H9 (cell line): ENCODE measurements around the gene ITPR3. TPM values are rescaled to one million over a fixed set of nuclear protein-coding genes. Genes with fewer than 3 reads are reported as not detected.

ENCODE experiments used
- DNase-seq: peaks from one replicate; pipeline ENCODE4 v3.0.0-alpha.2; 2017
- H2AFZ ChIP-seq: one replicate; pipeline ENCODE4 v1.6.1; 2013; ENCODE audit warnings: mild to moderate bottlenecking, low read length, control low read depth, moderate library complexity
- H2AK5ac ChIP-seq: 2 replicates; pipeline ENCODE4 v1.6.1; 2013; ENCODE audit warnings: low read length, control low read depth, mixed read lengths; ENCODE audit not compliant: insufficient read length
- H2BK120ac ChIP-seq: one replicate; pipeline ENCODE4 v1.6.1; 2013; ENCODE audit warnings: low read depth, mild to moderate bottlenecking, low read length, control low read depth, inconsistent platforms; ENCODE audit not compliant: poor library complexity, severe bottlenecking
- H2BK12ac ChIP-seq: 2 replicates; pipeline ENCODE4 v1.6.1; 2013; ENCODE audit warnings: low read length, control low read depth, mixed read lengths, low read depth; ENCODE audit not compliant: insufficient read length
- H2BK15ac ChIP-seq: 2 replicates; pipeline ENCODE4 v1.6.1; 2013; ENCODE audit warnings: low read depth, low read length, control low read depth
- H2BK20ac ChIP-seq: one replicate; pipeline ENCODE4 v1.6.1; 2013; ENCODE audit warnings: low read depth, mild to moderate bottlenecking, low read length, control low read depth, inconsistent platforms; ENCODE audit not compliant: poor library complexity, severe bottlenecking
- H2BK5ac ChIP-seq: 2 replicates; pipeline ENCODE4 v1.6.1; 2013; ENCODE audit warnings: low read length, control low read depth, mixed read lengths; ENCODE audit not compliant: insufficient read length
- H3K14ac ChIP-seq: 2 replicates; pipeline ENCODE4 v1.6.1; 2013; ENCODE audit warnings: low read length, control low read depth; ENCODE audit not compliant: insufficient read depth
- H3K18ac ChIP-seq: 2 replicates; pipeline ENCODE4 v1.6.1; 2013; ENCODE audit warnings: low read depth, mild to moderate bottlenecking, mixed read lengths, low read length, control low read depth; ENCODE audit not compliant: insufficient read length
- H3K23ac ChIP-seq: 2 replicates; pipeline ENCODE4 v1.6.1; 2013; ENCODE audit warnings: low read length, control low read depth, mixed read lengths, low read depth; ENCODE audit not compliant: insufficient read length
- H3K23me2 ChIP-seq: 2 replicates; pipeline ENCODE4 v1.6.1; 2013; ENCODE audit warnings: low read depth, mild to moderate bottlenecking, mixed read lengths, low read length, control low read depth; ENCODE audit not compliant: insufficient read length, poor library complexity, severe bottlenecking
- H3K27ac ChIP-seq: 2 replicates; pipeline ENCODE4 v1.5.1; 2013; ENCODE audit warnings: low read length, control low read depth, mixed read lengths, low read depth; ENCODE audit not compliant: insufficient read length
- H3K27me3 ChIP-seq: 2 replicates; pipeline ENCODE4 v1.6.1; 2013; ENCODE audit warnings: low read length, control low read depth, inconsistent platforms; ENCODE audit not compliant: insufficient read depth
- H3K4ac ChIP-seq: 2 replicates; pipeline ENCODE4 v1.6.1; 2013; ENCODE audit warnings: low read depth, mild to moderate bottlenecking, control low read depth, inconsistent platforms, low read length, moderate library complexity
- H3K4me1 ChIP-seq: 2 replicates; pipeline ENCODE4 v1.6.1; 2013; ENCODE audit warnings: low read length, control low read depth, inconsistent platforms; ENCODE audit not compliant: insufficient read depth
- H3K4me2 ChIP-seq: 2 replicates; pipeline ENCODE4 v1.6.1; 2013; ENCODE audit warnings: low read length, control low read depth, mixed read lengths; ENCODE audit not compliant: insufficient read length, insufficient read depth
- H3K56ac ChIP-seq: 2 replicates; pipeline ENCODE4 v1.6.1; 2013; ENCODE audit warnings: low read depth, mild to moderate bottlenecking, mixed read lengths, low read length, control low read depth; ENCODE audit not compliant: insufficient read length
- H3K79me1 ChIP-seq: 2 replicates; pipeline ENCODE4 v1.6.1; 2013; ENCODE audit warnings: low read depth, mild to moderate bottlenecking, moderate library complexity, low read length, control low read depth, inconsistent platforms; ENCODE audit not compliant: insufficient read depth, poor library complexity, severe bottlenecking
- H3K79me2 ChIP-seq: 2 replicates; pipeline ENCODE4 v1.6.1; 2013; ENCODE audit warnings: low read length, control low read depth, inconsistent platforms; ENCODE audit not compliant: insufficient read depth
- H3K9ac ChIP-seq: 2 replicates; pipeline ENCODE4 v1.6.1; 2013; ENCODE audit warnings: low read length, control low read depth, mixed read lengths; ENCODE audit not compliant: insufficient read length; ENCODE audit errors: extremely low read depth
- H3K9me3 ChIP-seq: one replicate; pipeline ENCODE4 v1.6.1; 2013; ENCODE audit warnings: low read depth, low read length, inconsistent platforms; ENCODE audit not compliant: control insufficient read depth
- H3T11ph ChIP-seq: one replicate; pipeline ENCODE4 v1.6.1; 2013; ENCODE audit warnings: mild to moderate bottlenecking, low read length, control low read depth, inconsistent platforms
- H4K20me1 ChIP-seq: one replicate; pipeline ENCODE4 v1.6.1; 2013; ENCODE audit not compliant: control insufficient read depth, insufficient read length, insufficient read depth
- H4K5ac ChIP-seq: 2 replicates; pipeline ENCODE4 v1.6.1; 2013; ENCODE audit warnings: low read depth, mild to moderate bottlenecking, mixed read lengths, low read length, control low read depth; ENCODE audit not compliant: insufficient read length
- H4K8ac ChIP-seq: replicated peaks from 2 replicates; pipeline ENCODE4 v1.6.1; 2013; ENCODE audit warnings: low read length, control low read depth, mixed read lengths, low read depth; ENCODE audit not compliant: insufficient read length
- H4K91ac ChIP-seq: 2 replicates; pipeline ENCODE4 v1.6.1; 2013; ENCODE audit warnings: low read depth, mild to moderate bottlenecking, moderate library complexity, mixed read lengths, low read length, control low read depth; ENCODE audit not compliant: insufficient read length
- H3K27ac Mint-ChIP-seq, 3 experiments: 2 replicates in 2 of 3; 3 replicates in 1 of 3; pipeline ENCODE4 v1.8.0; 2020 to 2021; ENCODE audit warnings: mixed read lengths in 3 of 3, mild to moderate bottlenecking in 1 of 3, moderate library complexity in 1 of 3
- H3K27me3 Mint-ChIP-seq: 2 replicates; pipeline ENCODE4 v1.8.0; 2021; ENCODE audit warnings: low read depth, mild to moderate bottlenecking, moderate library complexity, mixed read lengths
- H3K36me3 Mint-ChIP-seq, 3 experiments: 2 replicates in 2 of 3; 3 replicates in 1 of 3; pipeline ENCODE4 v1.8.0; 2020 to 2021; ENCODE audit warnings: low read depth in 3 of 3, mixed read lengths in 3 of 3; ENCODE audit not compliant: insufficient read depth in 1 of 3
- H3K4me1 Mint-ChIP-seq, 2 experiments: 2 replicates each; pipeline ENCODE4 v1.8.0; 2020; ENCODE audit warnings: mixed read lengths in 2 of 2
- H3K4me3 Mint-ChIP-seq, 2 experiments: 2 replicates in 1 of 2; 3 replicates in 1 of 2; pipeline ENCODE4 v1.8.0; 2020 to 2021; ENCODE audit warnings: mild to moderate bottlenecking in 2 of 2, mixed read lengths in 2 of 2, moderate library complexity in 1 of 2
- H3K9me3 Mint-ChIP-seq, 2 experiments: 2 replicates in 1 of 2; 3 replicates in 1 of 2; pipeline ENCODE4 v1.8.0; 2020; ENCODE audit warnings: mild to moderate bottlenecking in 2 of 2, mixed read lengths in 2 of 2, moderate library complexity in 1 of 2
- CTCF ChIP-seq: fragments of 200-600 bp; sonication (generic); conservative IDR thresholded peaks from 3 replicates; pipeline ENCODE4 v1.8.0; 2021; ENCODE audit warnings: antibody characterized with exemption, mild to moderate bottlenecking
- WGBS: extraction: QIAGEN DNeasy Blood & Tissue Kit; methylation state at CpG from one replicate; pipeline ENCODE4 v1.1.7; 2013; ENCODE audit warnings: missing lambda C conversion rate, low lambda C conversion rate, mixed read lengths; ENCODE audit not compliant: insufficient read length; ENCODE audit errors: extremely low coverage; 5-methylcytosine and 5-hydroxymethylcytosine counted together
- total RNA-seq: library from RNA; stranded (reverse); gene quantifications from 2 replicates; pipeline ENCODE4 v1.2.1, GENCODE V29; 2021

ITPR3 gene
- total RNA-seq, 1 experiment from 2014 or later: 40.3 TPM

GRCh38 chr6:33708516-33709204 lies 87.5 kb downstream of the ITPR3 start:
- Mint-ChIP-seq H3K27ac (no peak overlapping the region), H3K27me3 (no peaks in the 10 kb centered on the region; the same call in none of the 2 replicates), H3K4me1 (peaks cover 41 to 46% of the 10 kb centered on the region in 2 experiments)

More at GRCh38 chr6:33708516-33709204, 87.5 kb downstream of the ITPR3 start:
- no peak overlapping the region for H4K5ac ChIP-seq
- H3K18ac ChIP-seq: no peak overlapping the region
- no peaks in the 10 kb centered on the region for H3K9me3 Mint-ChIP-seq
- no peak overlapping the region for H4K8ac ChIP-seq
- peaks cover 7% of the 10 kb centered on the region for H3K79me1 ChIP-seq
- no peak overlapping the region for H3K56ac ChIP-seq
- no peak overlapping the region for H3K14ac ChIP-seq
- H2BK120ac ChIP-seq: no peak overlapping the region
- no peak overlapping the region for H4K91ac ChIP-seq
- H2AFZ ChIP-seq: no peak overlapping the region
- no CpG with 5 or more reads among the region's 10 CpGs for WGBS
- no peak for TF ChIP-seq CTCF
- DNase-seq: no peak
- H2BK15ac ChIP-seq: no peak overlapping the region
- H3T11ph ChIP-seq: no peak overlapping the region
- H3K79me2 ChIP-seq: peaks cover 2% of the 10 kb centered on the region; the same call in 1 of the 2 replicates
- H3K9me3 ChIP-seq: no peaks in the 10 kb centered on the region
- H3K23me2 ChIP-seq: peaks cover 5% of the 10 kb centered on the region
- H3K23ac ChIP-seq: no peak overlapping the region
- H2BK5ac ChIP-seq: no peak overlapping the region
- H3K4ac ChIP-seq: no peak overlapping the region
- H3K36me3 Mint-ChIP-seq: peaks cover 22 to 61% (median 47%) of the 10 kb centered on the region in 3 experiments; a peak in 6 of 7 replicates
- no peak overlapping the region for H2BK12ac ChIP-seq
- no peak overlapping the region for H2AK5ac ChIP-seq
- no peak overlapping the region; a peak in 1 of 5 replicates for H3K4me3 Mint-ChIP-seq
- no peak overlapping the region for H3K4me2 ChIP-seq
- H3K27me3 ChIP-seq: no peaks in the 10 kb centered on the region
- peaks cover 10% of the 10 kb centered on the region; the same call in 1 of the 2 replicates for H3K4me1 ChIP-seq
- no peaks in the 10 kb centered on the region for H4K20me1 ChIP-seq
- H2BK20ac ChIP-seq: no peak overlapping the region
- no peak overlapping the region for H3K9ac ChIP-seq
- no peak overlapping the region for H3K27ac ChIP-seq
